H9 (cell line): Measurements from ENCODE around the gene PDZRN4. TPM values are rescaled to one million over a fixed set of nuclear protein-coding genes. Genes with fewer than 3 reads are reported as not detected.

Source experiments
- DNase-seq: peaks from one replicate; pipeline ENCODE4 v3.0.0-alpha.2; 2017
- H2AFZ ChIP-seq: one replicate; pipeline ENCODE4 v1.6.1; 2013; ENCODE audit warnings: mild to moderate bottlenecking, low read length, control low read depth, moderate library complexity
- H2AK5ac ChIP-seq: 2 replicates; pipeline ENCODE4 v1.6.1; 2013; ENCODE audit warnings: low read length, control low read depth, mixed read lengths; ENCODE audit not compliant: insufficient read length
- H2BK120ac ChIP-seq: one replicate; pipeline ENCODE4 v1.6.1; 2013; ENCODE audit warnings: low read depth, mild to moderate bottlenecking, low read length, control low read depth, inconsistent platforms; ENCODE audit not compliant: poor library complexity, severe bottlenecking
- H2BK12ac ChIP-seq: 2 replicates; pipeline ENCODE4 v1.6.1; 2013; ENCODE audit warnings: low read length, control low read depth, mixed read lengths, low read depth; ENCODE audit not compliant: insufficient read length
- H2BK15ac ChIP-seq: 2 replicates; pipeline ENCODE4 v1.6.1; 2013; ENCODE audit warnings: low read depth, low read length, control low read depth
- H2BK20ac ChIP-seq: one replicate; pipeline ENCODE4 v1.6.1; 2013; ENCODE audit warnings: low read depth, mild to moderate bottlenecking, low read length, control low read depth, inconsistent platforms; ENCODE audit not compliant: poor library complexity, severe bottlenecking
- H2BK5ac ChIP-seq: 2 replicates; pipeline ENCODE4 v1.6.1; 2013; ENCODE audit warnings: low read length, control low read depth, mixed read lengths; ENCODE audit not compliant: insufficient read length
- H3K14ac ChIP-seq: 2 replicates; pipeline ENCODE4 v1.6.1; 2013; ENCODE audit warnings: low read length, control low read depth; ENCODE audit not compliant: insufficient read depth
- H3K18ac ChIP-seq: 2 replicates; pipeline ENCODE4 v1.6.1; 2013; ENCODE audit warnings: low read depth, mild to moderate bottlenecking, mixed read lengths, low read length, control low read depth; ENCODE audit not compliant: insufficient read length
- H3K23ac ChIP-seq: 2 replicates; pipeline ENCODE4 v1.6.1; 2013; ENCODE audit warnings: low read length, control low read depth, mixed read lengths, low read depth; ENCODE audit not compliant: insufficient read length
- H3K23me2 ChIP-seq: 2 replicates; pipeline ENCODE4 v1.6.1; 2013; ENCODE audit warnings: low read depth, mild to moderate bottlenecking, mixed read lengths, low read length, control low read depth; ENCODE audit not compliant: insufficient read length, poor library complexity, severe bottlenecking
- H3K27ac ChIP-seq: 2 replicates; pipeline ENCODE4 v1.5.1; 2013; ENCODE audit warnings: low read length, control low read depth, mixed read lengths, low read depth; ENCODE audit not compliant: insufficient read length
- H3K27me3 ChIP-seq: 2 replicates; pipeline ENCODE4 v1.6.1; 2013; ENCODE audit warnings: low read length, control low read depth, inconsistent platforms; ENCODE audit not compliant: insufficient read depth
- H3K4ac ChIP-seq: 2 replicates; pipeline ENCODE4 v1.6.1; 2013; ENCODE audit warnings: low read depth, mild to moderate bottlenecking, control low read depth, inconsistent platforms, low read length, moderate library complexity
- H3K4me1 ChIP-seq: 2 replicates; pipeline ENCODE4 v1.6.1; 2013; ENCODE audit warnings: low read length, control low read depth, inconsistent platforms; ENCODE audit not compliant: insufficient read depth
- H3K4me2 ChIP-seq: 2 replicates; pipeline ENCODE4 v1.6.1; 2013; ENCODE audit warnings: low read length, control low read depth, mixed read lengths; ENCODE audit not compliant: insufficient read length, insufficient read depth
- H3K56ac ChIP-seq: 2 replicates; pipeline ENCODE4 v1.6.1; 2013; ENCODE audit warnings: low read depth, mild to moderate bottlenecking, mixed read lengths, low read length, control low read depth; ENCODE audit not compliant: insufficient read length
- H3K79me1 ChIP-seq: 2 replicates; pipeline ENCODE4 v1.6.1; 2013; ENCODE audit warnings: low read depth, mild to moderate bottlenecking, moderate library complexity, low read length, control low read depth, inconsistent platforms; ENCODE audit not compliant: insufficient read depth, poor library complexity, severe bottlenecking
- H3K79me2 ChIP-seq: 2 replicates; pipeline ENCODE4 v1.6.1; 2013; ENCODE audit warnings: low read length, control low read depth, inconsistent platforms; ENCODE audit not compliant: insufficient read depth
- H3K9ac ChIP-seq: 2 replicates; pipeline ENCODE4 v1.6.1; 2013; ENCODE audit warnings: low read length, control low read depth, mixed read lengths; ENCODE audit not compliant: insufficient read length; ENCODE audit errors: extremely low read depth
- H3K9me3 ChIP-seq: one replicate; pipeline ENCODE4 v1.6.1; 2013; ENCODE audit warnings: low read depth, low read length, inconsistent platforms; ENCODE audit not compliant: control insufficient read depth
- H3T11ph ChIP-seq: one replicate; pipeline ENCODE4 v1.6.1; 2013; ENCODE audit warnings: mild to moderate bottlenecking, low read length, control low read depth, inconsistent platforms
- H4K20me1 ChIP-seq: one replicate; pipeline ENCODE4 v1.6.1; 2013; ENCODE audit not compliant: control insufficient read depth, insufficient read length, insufficient read depth
- H4K5ac ChIP-seq: 2 replicates; pipeline ENCODE4 v1.6.1; 2013; ENCODE audit warnings: low read depth, mild to moderate bottlenecking, mixed read lengths, low read length, control low read depth; ENCODE audit not compliant: insufficient read length
- H4K8ac ChIP-seq: replicated peaks from 2 replicates; pipeline ENCODE4 v1.6.1; 2013; ENCODE audit warnings: low read length, control low read depth, mixed read lengths, low read depth; ENCODE audit not compliant: insufficient read length
- H4K91ac ChIP-seq: 2 replicates; pipeline ENCODE4 v1.6.1; 2013; ENCODE audit warnings: low read depth, mild to moderate bottlenecking, moderate library complexity, mixed read lengths, low read length, control low read depth; ENCODE audit not compliant: insufficient read length
- H3K27ac Mint-ChIP-seq, 3 experiments: 2 replicates in 2 of 3; 3 replicates in 1 of 3; pipeline ENCODE4 v1.8.0; 2020 to 2021; ENCODE audit warnings: mixed read lengths in 3 of 3, mild to moderate bottlenecking in 1 of 3, moderate library complexity in 1 of 3
- H3K27me3 Mint-ChIP-seq: 2 replicates; pipeline ENCODE4 v1.8.0; 2021; ENCODE audit warnings: low read depth, mild to moderate bottlenecking, moderate library complexity, mixed read lengths
- H3K36me3 Mint-ChIP-seq, 3 experiments: 2 replicates in 2 of 3; 3 replicates in 1 of 3; pipeline ENCODE4 v1.8.0; 2020 to 2021; ENCODE audit warnings: low read depth in 3 of 3, mixed read lengths in 3 of 3; ENCODE audit not compliant: insufficient read depth in 1 of 3
- H3K4me1 Mint-ChIP-seq, 2 experiments: 2 replicates each; pipeline ENCODE4 v1.8.0; 2020; ENCODE audit warnings: mixed read lengths in 2 of 2
- H3K4me3 Mint-ChIP-seq, 2 experiments: 2 replicates in 1 of 2; 3 replicates in 1 of 2; pipeline ENCODE4 v1.8.0; 2020 to 2021; ENCODE audit warnings: mild to moderate bottlenecking in 2 of 2, mixed read lengths in 2 of 2, moderate library complexity in 1 of 2
- H3K9me3 Mint-ChIP-seq, 2 experiments: 2 replicates in 1 of 2; 3 replicates in 1 of 2; pipeline ENCODE4 v1.8.0; 2020; ENCODE audit warnings: mild to moderate bottlenecking in 2 of 2, mixed read lengths in 2 of 2, moderate library complexity in 1 of 2
- CTCF ChIP-seq: fragments of 200-600 bp; sonication (generic); conservative IDR thresholded peaks from 3 replicates; pipeline ENCODE4 v1.8.0; 2021; ENCODE audit warnings: antibody characterized with exemption, mild to moderate bottlenecking
- WGBS: extraction: QIAGEN DNeasy Blood & Tissue Kit; methylation state at CpG from one replicate; pipeline ENCODE4 v1.1.7; 2013; ENCODE audit warnings: missing lambda C conversion rate, low lambda C conversion rate, mixed read lengths; ENCODE audit not compliant: insufficient read length; ENCODE audit errors: extremely low coverage; 5-methylcytosine and 5-hydroxymethylcytosine counted together
- total RNA-seq: library from RNA; stranded (reverse); gene quantifications from 2 replicates; pipeline ENCODE4 v1.2.1, GENCODE V29; 2021

Gene PDZRN4
- total RNA-seq, 1 experiment from 2014 or later = not detected

GRCh38 chr12:41419131-41419893 is 231.2 kb downstream of the PDZRN4 start:
- Histone ChIP-seq H2AFZ (no peak overlapping the region), H3K4ac (no peak overlapping the region), H3K79me2 (no peaks in the 10 kb centered on the region), H3K18ac (no peak overlapping the region), H3K9me3 (no peaks in the 10 kb centered on the region), H3K23me2 (no peaks in the 10 kb centered on the region), H2BK15ac (no peak overlapping the region), H3K23ac (no peak overlapping the region), H3K9ac (no peak overlapping the region), H3K27ac (no peak overlapping the region), H3K79me1 (no peaks in the 10 kb centered on the region), H4K8ac (no peak overlapping the region), H3T11ph (no peak overlapping the region), H3K4me1 (peaks cover 13% of the 10 kb centered on the region; the same call in 1 of the 2 replicates), H4K5ac (no peak overlapping the region), H2BK12ac (no peak overlapping the region), H4K91ac (no peak overlapping the region), H2BK20ac (peak overlapping the region; percentile 26), H3K14ac (no peak overlapping the region), H3K56ac (no peak overlapping the region), H3K4me2 (no peak overlapping the region), H2BK5ac (no peak overlapping the region), H3K27me3 (no peaks in the 10 kb centered on the region), H2AK5ac (no peak overlapping the region), H2BK120ac (no peak overlapping the region), H4K20me1 (no peaks in the 10 kb centered on the region)
- Mint-ChIP-seq H3K9me3 (no peaks in the 10 kb centered on the region), H3K27me3 (no peaks in the 10 kb centered on the region), H3K36me3 (no peaks in the 10 kb centered on the region), H3K4me3 (no peak overlapping the region), H3K27ac (no peak overlapping the region), H3K4me1 (peaks cover 27 to 30% of the 10 kb centered on the region in 2 experiments)
- no peak for DNase-seq
- WGBS = no CpG with 5 or more reads among the region's 4 CpGs
- no peak for TF ChIP-seq CTCF
